HFF-Myc (cell line): ENCODE measurements around the gene TBC1D7.

Experiments used
- DNase-seq: peaks from one replicate; pipeline ENCODE4 v3.0.0-alpha.2; 2011; ENCODE audit warnings: low read depth; ENCODE audit errors: extremely low read depth
- H3K4me3 ChIP-seq: replicated peaks from 2 replicates; pipeline ENCODE4 v1.5.1; 2011; ENCODE audit warnings: low read depth, mild to moderate bottlenecking, control low read depth, low read length
- TF ChIP-seq, protein P1 (sequence below): IDR thresholded peaks from 2 replicates; pipeline ENCODE4 v1.5.1; 2012; ENCODE audit warnings: mild to moderate bottlenecking, low read depth, low read length, control low read depth; ENCODE audit errors: missing control alignments

Gene TBC1D7

GRCh38 chr6:13319891-13320564, 8.3 kb downstream of the TBC1D7 start:
- TF ChIP-seq, protein P1, sequence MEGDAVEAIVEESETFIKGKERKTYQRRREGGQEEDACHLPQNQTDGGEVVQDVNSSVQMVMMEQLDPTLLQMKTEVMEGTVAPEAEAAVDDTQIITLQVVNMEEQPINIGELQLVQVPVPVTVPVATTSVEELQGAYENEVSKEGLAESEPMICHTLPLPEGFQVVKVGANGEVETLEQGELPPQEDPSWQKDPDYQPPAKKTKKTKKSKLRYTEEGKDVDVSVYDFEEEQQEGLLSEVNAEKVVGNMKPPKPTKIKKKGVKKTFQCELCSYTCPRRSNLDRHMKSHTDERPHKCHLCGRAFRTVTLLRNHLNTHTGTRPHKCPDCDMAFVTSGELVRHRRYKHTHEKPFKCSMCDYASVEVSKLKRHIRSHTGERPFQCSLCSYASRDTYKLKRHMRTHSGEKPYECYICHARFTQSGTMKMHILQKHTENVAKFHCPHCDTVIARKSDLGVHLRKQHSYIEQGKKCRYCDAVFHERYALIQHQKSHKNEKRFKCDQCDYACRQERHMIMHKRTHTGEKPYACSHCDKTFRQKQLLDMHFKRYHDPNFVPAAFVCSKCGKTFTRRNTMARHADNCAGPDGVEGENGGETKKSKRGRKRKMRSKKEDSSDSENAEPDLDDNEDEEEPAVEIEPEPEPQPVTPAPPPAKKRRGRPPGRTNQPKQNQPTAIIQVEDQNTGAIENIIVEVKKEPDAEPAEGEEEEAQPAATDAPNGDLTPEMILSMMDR: no peak
- no peak overlapping the region for H3K4me3 ChIP-seq
- DNase-seq: no peak

- TF ChIP-seq, protein P1: no peak
Measured at GRCh38 chr6:13318821-13319220, 9.5 kb downstream of the TBC1D7 start.

GRCh38 chr6:13315896-13316295, 12.4 kb downstream of the TBC1D7 start:
- TF ChIP-seq, protein P1: no peak
- H3K4me3 ChIP-seq: no peak overlapping the region
- DNase-seq: no peak

More at GRCh38 chr6:13318821-13319220, 9.5 kb downstream of the TBC1D7 start:
- H3K4me3 ChIP-seq: no peak overlapping the region
- DNase-seq: no peak

- no peak for DNase-seq
- no peak overlapping the region for H3K4me3 ChIP-seq
- TF ChIP-seq, protein P1: no peak
Measured at GRCh38 chr6:13314806-13315205, 13.5 kb downstream of the TBC1D7 start.

DNA sequence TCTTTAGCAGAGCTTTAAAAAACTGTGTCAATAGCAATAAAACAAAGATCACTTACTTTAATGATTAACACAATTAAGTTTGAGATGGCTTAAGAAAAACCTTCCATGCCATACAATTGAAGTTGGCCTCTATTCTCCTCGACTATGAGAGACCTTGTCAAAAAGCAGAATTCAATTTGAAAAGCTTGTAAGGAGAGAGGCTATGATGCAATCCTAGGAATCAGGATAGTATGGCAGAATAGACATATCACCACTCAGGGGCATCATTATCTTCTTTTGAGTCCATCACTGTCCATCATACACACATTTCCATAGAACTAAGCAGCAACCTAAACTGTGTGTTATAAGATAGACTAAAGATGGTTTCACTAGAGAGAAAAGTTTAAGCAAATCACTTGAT, 17.2 kb downstream of the TBC1D7 start:
- no peak overlapping the region for H3K4me3 ChIP-seq
- TF ChIP-seq, protein P1: no peak
- no peak for DNase-seq

GRCh38 chr6:13308332-13308731, 20.0 kb downstream of the TBC1D7 start:
- DNase-seq: no peak
- TF ChIP-seq, protein P1: no peak
- no peak overlapping the region for H3K4me3 ChIP-seq
